NCI-H1694 treated with DMSO at 0.1 percent for 48 hours (cell line): Measurements from ENCODE around the gene AMOTL2.

Experiments used
- DNase-seq: peaks from one replicate; lab custom pipeline; 2025; lab: John Stamatoyannopoulos, UW

AMOTL2 gene

DNA sequence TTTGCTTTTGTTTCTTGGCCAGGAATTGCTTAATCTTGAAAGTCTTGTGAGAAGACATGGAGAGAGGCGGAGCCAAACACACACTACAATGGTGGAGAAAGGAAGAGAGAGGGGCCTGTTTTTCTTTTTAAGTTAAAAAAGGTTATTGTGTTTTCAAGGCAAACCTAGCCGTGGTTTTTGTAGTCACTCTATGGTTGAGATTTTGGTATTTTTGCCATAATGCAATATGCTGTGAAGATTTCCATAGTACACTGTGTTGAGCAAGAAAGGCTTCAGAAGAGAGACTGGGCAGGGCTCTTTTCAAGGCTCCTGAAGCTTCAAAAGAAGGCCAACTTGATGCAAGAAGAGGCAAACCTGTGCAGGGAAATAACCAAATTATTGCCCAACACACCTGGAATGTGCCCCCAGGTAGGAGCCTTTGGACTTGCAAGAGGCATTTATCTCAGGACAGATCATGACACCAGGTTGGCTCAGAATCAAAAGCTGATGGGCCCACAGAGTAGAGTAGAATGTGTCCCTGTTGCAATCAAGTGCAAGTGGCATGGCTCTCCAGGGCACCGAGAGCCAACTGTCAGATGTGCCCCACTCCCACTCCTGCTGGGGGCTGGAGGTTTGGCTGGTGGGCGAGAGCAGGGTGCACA, 22.1 kb downstream of the AMOTL2 start:
- no peak for DNase-seq

DNA sequence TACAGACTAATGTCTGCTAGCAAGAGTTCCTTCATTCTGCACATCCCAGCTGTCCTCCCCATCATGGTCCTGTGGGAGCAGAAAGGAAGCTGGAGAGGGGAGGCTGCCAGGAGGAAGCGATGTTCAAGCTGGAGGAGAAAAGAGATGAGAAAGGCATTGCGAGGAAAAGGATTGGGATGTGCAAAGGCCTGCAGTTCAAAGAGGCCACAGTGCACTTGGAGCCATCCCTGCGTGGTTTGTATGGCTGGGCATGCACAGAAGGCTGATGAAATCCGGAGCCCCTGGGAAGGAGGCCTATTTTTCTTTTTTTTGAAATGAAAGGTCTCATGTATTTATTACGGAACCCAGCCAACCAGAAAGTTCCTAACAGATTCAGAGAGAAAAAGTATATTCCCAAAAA, 22.8 kb downstream of the AMOTL2 start:
- DNase-seq, result no peak

DNA sequence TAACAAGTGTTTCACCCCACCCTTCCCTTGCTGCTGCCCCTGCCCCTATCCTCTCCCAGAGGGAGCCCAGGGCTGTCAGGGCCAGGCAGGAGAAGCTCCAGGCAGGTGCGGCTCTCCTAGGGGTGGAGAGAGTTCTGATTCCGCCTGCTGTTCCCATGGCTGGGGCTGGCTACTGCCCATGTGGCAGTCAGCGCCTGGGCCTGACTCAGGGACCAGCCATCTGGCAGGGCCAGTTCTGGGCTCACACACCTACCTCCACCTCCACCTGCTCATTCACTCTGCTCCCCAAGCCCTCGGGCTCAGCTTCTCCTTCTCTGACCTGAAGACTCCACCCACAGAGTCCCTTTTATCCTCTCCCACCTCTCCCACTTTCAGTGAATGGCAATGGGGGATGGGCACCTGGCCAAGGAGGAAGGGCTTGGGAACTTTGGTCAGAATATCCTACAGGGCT, 23.4 kb downstream of the AMOTL2 start:
- DNase-seq, result no peak

DNA sequence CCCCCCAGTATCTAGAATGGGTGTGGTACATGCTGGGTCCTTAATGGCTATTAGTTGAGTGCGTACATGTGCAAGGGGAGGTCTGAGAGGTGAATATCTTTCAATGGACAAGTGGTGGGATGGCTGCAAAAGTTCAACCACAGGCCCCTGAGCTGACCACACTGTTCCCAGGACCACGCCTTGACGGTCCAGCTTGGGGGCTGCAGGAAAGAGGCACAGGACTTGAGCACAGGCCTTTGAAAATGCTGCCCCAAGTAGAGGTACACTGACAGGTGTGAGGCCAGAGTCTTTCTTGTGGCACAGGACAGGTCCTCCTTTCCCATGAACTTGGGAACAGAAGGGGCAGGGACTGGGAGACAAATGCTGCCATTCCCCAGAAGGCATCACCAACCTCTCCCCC, 24.0 kb downstream of the AMOTL2 start:
- DNase-seq, result no peak

DNA sequence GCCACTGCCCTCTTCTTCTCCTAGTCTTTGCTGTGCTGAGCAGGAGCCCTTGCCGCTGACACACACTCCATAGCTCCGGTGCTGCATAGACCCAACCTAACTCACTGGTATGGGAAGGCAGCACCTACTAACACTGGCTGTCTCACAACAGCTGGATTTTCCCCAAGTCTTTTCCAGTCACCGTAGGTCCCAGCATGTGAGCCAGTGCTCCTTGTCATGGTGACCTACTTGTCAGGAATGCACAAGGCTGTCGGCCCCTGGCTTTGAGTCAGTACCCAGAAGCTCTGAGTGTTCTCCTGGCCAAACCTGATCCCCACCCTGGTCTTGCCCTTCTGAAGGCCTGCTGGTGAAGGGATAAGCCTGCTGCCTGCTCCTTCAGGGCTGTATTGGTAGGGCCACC, 25.7 kb downstream of the AMOTL2 start:
- no peak for DNase-seq

DNA sequence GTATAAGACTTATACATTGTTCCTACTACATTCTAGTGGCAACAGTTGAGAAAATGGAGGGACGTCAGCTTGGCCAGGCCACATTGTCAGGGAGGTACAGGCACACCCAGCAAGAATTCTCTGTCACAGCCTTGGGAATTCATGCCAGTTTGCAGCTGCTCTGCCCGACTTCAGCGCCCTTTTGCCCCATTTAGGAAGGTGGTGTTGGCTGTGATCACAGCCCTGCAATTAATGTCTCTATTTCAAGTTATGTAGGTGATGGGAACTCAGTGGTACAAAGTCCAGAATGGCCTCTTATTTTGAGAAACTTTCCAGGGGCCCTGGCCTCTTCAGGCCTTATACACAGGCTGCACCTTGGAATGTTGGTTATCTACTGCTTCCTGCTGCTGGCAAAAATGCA, 26.7 kb downstream of the AMOTL2 start:
- DNase-seq, result no peak

DNA sequence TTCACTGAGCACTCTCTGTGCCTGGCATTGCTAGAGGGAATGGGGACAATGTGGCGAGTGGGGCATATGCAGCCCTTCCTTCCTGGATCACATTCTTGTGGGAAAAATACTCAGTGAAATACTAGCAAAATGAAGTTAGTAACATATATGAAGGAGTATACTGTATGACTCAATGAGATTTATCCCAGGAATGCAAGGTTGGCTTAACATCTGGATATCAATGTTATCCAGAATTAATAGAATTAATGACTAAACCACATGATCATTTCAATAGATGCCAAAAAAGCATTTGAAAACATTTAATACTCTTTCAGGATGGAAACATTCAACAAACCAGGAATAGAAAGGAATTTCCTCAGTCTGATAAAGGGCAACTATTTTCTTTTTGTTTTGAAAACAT, 27.5 kb downstream of the AMOTL2 start:
- no peak for DNase-seq

DNA sequence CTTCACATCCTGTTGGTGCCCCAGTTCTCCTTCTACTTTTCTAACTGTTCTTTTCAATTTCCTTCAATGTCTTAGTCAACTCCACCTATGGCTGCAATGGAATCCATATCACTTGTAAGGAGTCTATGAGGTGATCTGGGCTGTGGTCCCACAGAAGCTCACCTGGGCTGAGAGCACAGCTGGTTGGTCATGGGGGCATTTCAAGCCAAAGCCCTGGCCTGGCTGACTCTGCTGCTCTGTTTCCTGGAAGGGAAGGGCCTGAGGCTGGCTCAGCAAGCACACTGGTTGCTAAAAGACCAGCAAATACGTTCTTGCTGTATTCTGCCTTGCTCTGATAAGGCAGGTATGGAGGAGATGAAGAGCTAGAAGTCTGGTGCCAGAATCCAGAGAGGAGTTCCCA, 29.0 kb downstream of the AMOTL2 start:
- no peak for DNase-seq

DNA sequence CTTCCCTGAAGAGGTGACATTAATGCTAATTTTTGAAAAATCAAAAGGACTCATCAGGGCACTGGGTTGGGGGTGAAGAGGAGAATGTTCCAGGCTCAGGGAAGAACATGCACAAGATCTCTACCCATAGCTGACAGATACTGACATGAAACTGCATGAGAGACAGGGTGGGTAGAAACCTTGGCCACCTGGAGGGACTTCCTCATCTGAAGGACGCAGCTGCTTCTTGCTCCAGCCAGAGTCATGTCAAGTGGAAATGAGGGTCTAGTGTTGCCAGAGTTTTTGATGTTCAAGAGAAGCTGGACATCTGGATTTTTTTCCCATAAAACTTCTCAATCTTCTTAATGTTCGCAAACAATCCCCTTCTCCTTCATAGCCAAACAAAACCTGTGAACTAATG, 29.7 kb downstream of the AMOTL2 start:
- no peak for DNase-seq

DNA sequence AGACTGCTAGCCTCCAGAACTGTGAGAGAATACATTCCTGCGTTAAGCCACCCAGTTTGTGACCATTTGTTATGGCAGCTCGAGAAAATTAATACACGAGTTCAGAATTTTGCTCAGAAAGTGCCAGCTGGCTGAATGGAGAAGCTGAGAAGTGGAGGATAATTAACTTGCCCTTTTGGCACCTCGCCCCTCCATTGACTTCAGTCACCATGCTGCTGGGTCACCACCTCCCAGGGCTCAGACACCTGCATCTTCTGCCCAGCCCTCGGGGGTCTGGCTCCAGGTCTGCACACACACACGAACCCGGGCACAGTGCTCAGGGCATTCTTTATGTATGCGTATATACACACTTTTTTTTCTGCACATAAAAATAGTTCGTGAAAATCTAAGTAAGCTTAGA, 32.0 kb downstream of the AMOTL2 start:
- DNase-seq, result no peak

DNA sequence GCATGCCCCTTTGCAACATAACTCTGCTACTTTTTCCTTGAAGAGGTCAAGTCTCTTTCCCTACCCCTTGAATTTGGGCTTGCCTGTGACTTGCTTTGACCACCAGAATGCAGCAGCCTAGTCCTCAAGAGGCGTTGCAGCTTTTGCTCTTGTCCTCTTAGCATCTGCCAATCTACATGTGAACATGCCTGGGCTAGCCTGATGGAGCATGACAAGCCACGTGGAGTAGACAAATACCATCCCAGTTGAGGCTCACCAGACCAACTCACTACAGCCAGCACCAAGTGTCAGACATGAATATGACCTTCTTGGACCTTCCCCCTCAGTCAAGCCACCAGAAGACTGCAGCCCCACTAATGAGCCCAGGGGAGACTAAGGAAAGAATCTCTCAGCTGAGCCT, 32.9 kb downstream of the AMOTL2 start:
- no peak for DNase-seq

DNA sequence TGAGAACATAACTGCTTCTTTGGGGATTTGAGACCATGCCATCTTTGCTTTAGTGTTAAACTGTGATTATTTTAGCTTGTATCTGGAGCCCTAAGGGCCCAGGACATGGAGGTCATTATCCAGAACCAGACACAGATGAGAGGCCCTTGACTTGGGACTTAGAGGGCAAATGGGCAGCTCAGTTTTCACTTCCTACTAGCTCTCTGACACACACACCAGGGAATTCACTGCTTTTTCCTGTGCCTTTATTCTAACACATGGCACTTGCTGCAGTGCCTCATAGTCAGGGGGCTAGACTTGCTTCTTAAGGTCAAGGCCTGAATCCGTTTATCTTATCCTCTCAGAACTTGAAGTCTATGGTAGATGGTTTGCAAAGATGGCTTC, 33.3 kb downstream of the AMOTL2 start:
- DNase-seq, result no peak

DNA sequence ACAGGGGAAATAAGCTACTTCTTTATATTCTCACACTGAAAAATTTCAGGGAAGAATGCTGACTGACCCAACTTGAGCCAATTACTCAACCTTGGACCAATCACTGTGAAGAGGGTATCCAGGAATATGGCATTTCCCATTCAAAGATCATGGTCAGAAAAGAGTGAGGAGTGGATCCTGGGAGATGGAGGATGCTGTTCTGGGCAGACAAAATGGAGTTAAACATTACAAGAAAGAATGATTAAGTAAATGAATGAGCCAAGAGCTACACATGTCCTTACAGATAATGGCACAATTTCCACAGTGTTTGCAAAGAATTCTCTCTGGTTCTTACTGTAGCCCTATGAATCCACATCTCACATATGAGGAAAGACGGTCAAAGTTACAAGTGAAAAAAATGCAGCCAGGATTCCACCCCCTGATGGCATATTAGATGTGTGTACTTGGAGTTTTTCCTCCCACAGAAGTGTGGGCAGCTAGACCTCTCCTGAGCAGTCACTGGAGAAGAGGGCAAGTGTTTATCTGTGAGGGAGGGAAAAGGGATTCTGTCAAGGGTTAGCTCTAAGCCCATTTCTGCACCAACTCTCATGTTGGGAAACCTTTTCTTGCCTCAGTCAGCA, 33.8 kb downstream of the AMOTL2 start:
- DNase-seq, result no peak

DNA sequence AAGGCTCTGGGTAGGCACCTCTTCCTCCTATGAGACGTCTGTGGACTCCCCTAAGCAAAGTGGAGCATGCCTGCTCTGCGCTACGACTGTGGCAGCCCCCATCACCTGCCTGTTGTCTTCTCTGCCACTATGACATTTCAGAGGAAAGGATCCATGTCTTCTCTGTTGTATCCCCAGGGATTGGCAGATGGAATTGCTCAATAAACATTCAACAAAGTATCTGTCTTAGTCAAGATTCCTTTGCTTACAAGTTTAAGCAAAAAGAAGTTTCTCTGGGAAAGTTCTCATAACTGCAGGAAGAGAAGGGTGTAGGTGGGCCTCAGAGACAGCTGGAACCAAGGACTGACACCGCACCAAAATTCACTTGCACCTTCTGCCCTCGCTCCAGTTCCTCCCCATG, 34.3 kb downstream of the AMOTL2 start:
- no peak for DNase-seq

DNA sequence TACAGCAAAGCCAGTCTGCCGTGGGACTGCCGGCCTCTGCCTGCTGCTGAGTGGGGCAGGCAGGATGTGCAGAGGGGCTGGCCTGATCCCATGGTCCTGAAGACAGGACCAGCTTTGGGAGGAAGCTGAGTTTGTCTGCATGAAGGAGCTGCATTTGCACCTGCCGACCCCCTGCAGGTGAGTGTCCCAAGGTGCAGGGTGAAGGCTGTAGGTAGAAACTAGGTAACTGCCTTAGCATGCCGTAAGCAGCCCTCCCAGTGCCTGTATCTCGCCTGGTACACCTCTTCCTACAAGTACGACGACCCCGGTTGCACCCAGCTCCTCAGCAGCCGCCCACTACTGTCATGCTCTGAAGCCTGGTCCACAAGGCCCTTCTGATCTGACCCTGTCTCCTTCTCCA, 34.9 kb downstream of the AMOTL2 start:
- no peak for DNase-seq

DNA sequence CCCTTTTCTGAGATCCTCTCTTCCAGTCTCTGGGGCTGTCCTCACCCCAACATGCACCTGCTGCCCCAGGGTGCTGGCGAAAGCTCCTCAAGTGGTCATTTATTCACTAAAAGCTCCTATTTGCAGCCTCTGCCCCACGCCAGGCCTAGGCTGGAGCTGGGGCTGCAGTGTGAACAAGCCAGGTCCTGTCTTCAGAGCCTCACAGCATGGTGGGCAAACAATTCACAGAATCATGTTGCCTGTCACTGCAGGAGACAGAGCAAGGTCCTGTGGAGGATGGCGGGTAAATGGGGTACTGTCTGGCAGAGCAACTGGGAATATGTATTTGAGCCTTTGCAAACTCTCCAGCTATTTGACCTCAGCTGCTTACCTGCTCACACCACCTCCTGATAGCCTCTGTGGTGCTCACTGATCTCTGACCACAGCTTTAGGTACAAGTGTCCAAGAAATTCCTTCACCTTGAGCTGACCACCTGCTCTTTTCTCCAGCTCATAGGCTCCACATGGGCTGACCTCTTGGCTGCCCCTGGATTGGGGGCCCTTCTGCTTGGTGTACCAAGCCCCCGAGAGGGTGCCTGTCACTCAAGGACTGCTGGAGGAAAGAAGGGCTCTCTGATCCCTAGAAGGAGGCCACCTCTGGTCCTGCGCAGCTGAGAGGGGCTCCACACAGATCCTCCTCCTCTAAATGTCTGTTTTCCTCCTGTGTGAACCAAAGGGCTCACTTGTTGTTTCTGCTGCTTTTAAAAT, 35.6 kb downstream of the AMOTL2 start:
- no peak for DNase-seq

DNA sequence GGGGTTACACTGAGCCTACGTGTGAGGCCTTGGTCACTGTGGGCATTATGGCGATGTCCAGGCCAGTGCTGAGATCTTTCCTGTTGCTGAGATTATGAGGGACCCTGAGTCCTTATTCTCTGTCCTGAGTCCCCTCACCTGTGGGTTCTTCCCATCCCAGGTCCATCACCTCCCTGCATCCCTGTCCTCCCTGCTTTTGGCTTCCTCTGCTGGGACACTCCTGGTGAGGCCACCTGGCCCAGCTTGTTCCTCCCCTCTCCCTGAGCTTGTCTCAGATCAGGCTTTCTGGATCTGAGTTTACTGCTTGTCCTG, 36.1 kb downstream of the AMOTL2 start:
- no peak for DNase-seq

DNA sequence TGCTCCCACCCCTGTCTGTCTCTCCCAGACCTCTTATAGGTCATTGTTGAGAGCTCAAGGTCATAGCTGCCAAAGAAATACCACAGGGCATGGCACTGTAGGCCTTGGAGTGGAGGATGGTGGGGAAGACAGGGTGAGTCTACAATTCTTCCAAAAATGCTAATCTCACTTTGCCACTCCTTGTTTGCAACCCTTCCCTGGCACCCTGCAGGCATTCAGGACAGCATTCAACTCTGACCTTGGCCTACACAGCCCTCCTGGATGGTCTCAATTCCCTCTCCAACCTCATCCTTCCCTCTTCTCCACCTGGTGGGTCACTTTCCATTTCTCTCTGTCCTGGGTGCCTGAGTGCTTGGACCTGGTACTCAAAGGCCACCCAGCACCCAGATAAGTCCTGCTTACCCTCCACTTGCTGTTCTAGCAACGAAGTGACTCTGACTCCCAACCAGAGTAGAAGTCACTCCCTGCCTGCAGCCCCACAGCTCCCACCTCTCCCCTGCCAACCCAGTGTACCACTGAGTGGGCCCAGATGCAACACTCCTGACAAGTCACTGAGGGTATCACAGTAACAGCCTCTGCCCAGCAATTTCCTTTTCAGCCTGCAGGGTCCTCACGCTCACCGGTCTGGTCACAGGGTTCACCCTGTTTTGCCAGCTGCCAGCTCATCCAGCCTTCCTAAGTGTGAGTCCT, 36.6 kb downstream of the AMOTL2 start:
- DNase-seq, result no peak

DNA sequence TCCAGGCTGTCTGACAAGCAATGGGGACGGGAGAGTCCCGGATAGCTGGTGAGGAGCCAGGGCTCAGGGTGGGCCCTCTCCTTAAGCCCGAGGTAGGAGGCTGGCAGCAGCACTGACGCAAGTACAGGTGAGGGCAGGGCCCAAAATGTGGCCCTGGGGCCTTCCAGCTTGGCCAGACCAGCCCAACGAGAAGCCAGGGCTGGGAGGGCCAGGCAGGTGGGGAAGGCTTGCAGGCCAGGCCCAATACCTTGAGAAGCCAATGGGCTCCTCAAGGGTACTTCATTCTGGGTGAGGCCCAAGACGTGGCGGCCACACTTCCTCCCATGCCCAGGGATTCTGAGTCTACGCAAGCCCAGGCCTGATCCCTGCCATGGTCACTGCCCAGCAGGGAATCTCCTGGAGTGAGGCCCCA, 37.2 kb downstream of the AMOTL2 start:
- no peak for DNase-seq

DNA sequence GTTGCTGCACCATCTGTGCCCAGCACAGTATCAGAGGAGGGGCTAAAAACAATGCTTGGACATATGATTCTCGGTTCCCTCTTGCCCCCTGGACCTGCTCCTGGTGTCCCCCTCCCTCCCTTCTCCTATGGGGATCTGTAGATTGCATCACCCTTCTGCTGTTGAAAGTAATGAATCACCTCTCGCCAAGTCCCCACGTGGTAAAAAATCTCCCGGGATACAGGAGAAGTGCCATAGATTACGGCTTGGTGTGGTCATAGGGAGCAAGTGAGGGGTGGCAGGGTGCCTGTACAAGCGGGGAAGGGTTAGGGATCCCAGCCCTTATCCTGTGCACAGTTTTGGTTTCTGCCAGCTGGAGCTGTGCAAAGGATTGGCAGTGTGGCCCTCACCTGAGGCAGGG, 37.7 kb downstream of the AMOTL2 start:
- no peak for DNase-seq

DNA sequence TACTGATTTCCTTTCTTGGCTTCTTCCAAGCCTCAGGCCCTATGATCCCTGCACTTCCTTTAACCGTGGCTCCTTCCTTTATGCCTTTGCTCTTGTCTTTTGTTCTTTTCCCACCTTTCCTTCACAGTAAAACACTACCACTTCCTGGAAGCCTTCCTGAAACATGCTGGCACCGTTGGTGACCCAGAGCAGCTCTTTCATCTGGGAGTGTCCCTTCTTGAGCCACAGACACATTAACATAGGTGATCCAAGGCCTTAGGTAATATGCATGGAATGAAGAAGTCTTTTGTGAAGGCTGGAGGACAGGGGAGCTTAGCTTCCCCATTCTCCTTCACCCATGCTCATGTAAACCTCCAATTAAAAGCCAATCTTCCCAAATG, 39.4 kb downstream of the AMOTL2 start:
- no peak for DNase-seq

DNA sequence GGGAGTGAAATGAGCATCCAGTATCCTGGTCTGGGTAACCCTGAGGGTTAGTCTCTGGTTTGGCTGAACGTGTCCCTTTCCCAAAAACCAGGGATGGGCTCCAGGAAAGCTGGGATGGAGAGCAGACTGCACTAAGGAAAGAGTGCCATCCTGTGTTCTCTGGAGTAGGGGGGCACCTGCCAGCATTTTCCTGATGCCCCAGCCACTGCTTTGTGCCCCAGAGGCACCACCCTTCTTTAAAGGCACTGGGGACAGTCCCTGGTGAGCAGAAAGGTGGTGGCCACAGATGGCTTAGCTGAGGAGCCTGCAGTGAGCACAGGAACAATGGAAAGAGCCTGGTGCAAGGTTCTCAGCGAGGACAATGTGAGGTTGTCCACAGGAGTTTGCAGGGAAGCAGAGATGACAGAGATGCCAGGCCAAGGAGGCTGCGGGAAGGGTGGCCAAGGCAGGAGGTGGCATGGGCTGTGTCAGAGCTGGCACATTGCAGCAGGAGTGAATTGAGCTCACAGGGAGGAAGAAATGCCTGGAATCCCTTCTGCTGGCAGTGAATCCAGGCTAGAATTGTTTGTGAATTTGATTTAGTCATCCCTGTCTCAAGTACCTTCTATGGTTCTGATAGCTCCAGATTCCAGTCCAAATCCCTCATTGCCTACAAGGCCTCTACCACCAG, 39.9 kb downstream of the AMOTL2 start:
- DNase-seq, result no peak
